ENCODE results near the gene ACIN1.
A peak's percentile ranks its signal among the peaks of the same experiment; 100 is the strongest.
"Not testable (repeated sequence)": the region's sequence is repeated elsewhere in the genome, so short reads cannot be mapped to it uniquely, and the experiment has no call there.

The ACIN1 gene

GRCh38 chr14:23107620-23108019 is 12.7 kb upstream of the ACIN1 start:
- not testable (repeated sequence) for DNase-seq (ENCODE audit: low read depth in 2 of 2)

GRCh38 chr14:23106747-23107045 is 11.8 kb upstream of the ACIN1 start:
- no peak for DNase-seq (ENCODE audit: low read depth in 2 of 2)

- DNase-seq (ENCODE audit: low read depth in 2 of 2): no peak
Observed at GRCh38 chr14:23105348-23105824, 10.4 kb upstream of the ACIN1 start.

- DNase-seq (ENCODE audit: low read depth in 2 of 2): no peak
Observed at GRCh38 chr14:23104591-23105347, 9.8 kb upstream of the ACIN1 start, which contains the start of gene CIROP. Gene CIROP (minus strand): TSS chr14:23104989. CDS start chr14:23104920, 69 bp downstream.

- DNase-seq (ENCODE audit: low read depth in 2 of 2): no peak
Observed at GRCh38 chr14:23104070-23104590, 9.2 kb upstream of the ACIN1 start.

- DNase-seq (ENCODE audit: low read depth in 2 of 2): no peak
Observed at GRCh38 chr14:23103581-23103980, 8.6 kb upstream of the ACIN1 start.

- DNase-seq (ENCODE audit: low read depth in 2 of 2): no peak
Observed at GRCh38 chr14:23102801-23103200, 7.9 kb upstream of the ACIN1 start.

GRCh38 chr14:23101986-23102625 is 7.2 kb upstream of the ACIN1 start:
- no peak for DNase-seq (ENCODE audit: low read depth in 2 of 2)

- DNase-seq (ENCODE audit: low read depth in 2 of 2): no peak
Observed at GRCh38 chr14:23101213-23101970, 6.5 kb upstream of the ACIN1 start.

- no peak for DNase-seq (ENCODE audit: low read depth in 2 of 2)
Observed at GRCh38 chr14:23099212-23099861, 4.4 kb upstream of the ACIN1 start.

GRCh38 chr14:23097786-23098185 is 2.9 kb upstream of the ACIN1 start:
- no peak for DNase-seq (ENCODE audit: low read depth in 2 of 2)

GRCh38 chr14:23095196-23096108 is 516 bp upstream of the ACIN1 start, which contains the start of gene C14orf119:
Gene C14orf119 (plus strand): TSS chr14:23095505. CDS start chr14:23097659, 2,154 bp downstream.
- DNase-seq (ENCODE audit: low read depth in 2 of 2): peak; percentile 99 to 100

GRCh38 chr14:23093991-23094665 is 808 bp downstream of the ACIN1 start:
- no peak for DNase-seq (ENCODE audit: low read depth in 2 of 2)

- DNase-seq (ENCODE audit: low read depth in 2 of 2): no peak
Observed at GRCh38 chr14:23093526-23093925, 1.4 kb downstream of the ACIN1 start.

GRCh38 chr14:23093104-23093503 is 1.8 kb downstream of the ACIN1 start:
- DNase-seq (ENCODE audit: low read depth in 2 of 2): no peak

- no peak for DNase-seq (ENCODE audit: low read depth in 2 of 2)
Observed at GRCh38 chr14:23091294-23092225, 3.4 kb downstream of the ACIN1 start.

GRCh38 chr14:23090254-23090636 is 4.7 kb downstream of the ACIN1 start:
- no peak for DNase-seq (ENCODE audit: low read depth in 2 of 2)

GRCh38 chr14:23089498-23090253 is 5.3 kb downstream of the ACIN1 start:
- no peak for DNase-seq (ENCODE audit: low read depth in 2 of 2)
